HepG2 (cell line): Measurements from ENCODE around the gene PMS2. TPM values are rescaled to one million over a fixed set of nuclear protein-coding genes. Genes with fewer than 3 reads are reported as not detected.

Experiments used
- E2F2 ChIP-seq: sonication (generic); formaldehyde crosslinking; IDR thresholded peaks from 2 replicates; pipeline ENCODE4 v1.4.0; 2020; ENCODE audit warnings: missing genetic modification reagents, borderline replicate concordance
- ELK4 ChIP-seq: sonication (generic); formaldehyde crosslinking; IDR thresholded peaks from 2 replicates; pipeline ENCODE4 v1.9.0; 2021; ENCODE audit warnings: missing genetic modification reagents, borderline replicate concordance
- ERF ChIP-seq: IDR thresholded peaks from 2 replicates; pipeline ENCODE4 v1.6.1; 2018; ENCODE audit warnings: missing biosample characterization, missing genetic modification reagents
- FOXO4 ChIP-seq: sonication (generic); formaldehyde crosslinking; conservative IDR thresholded peaks from 2 replicates; pipeline ENCODE4 v1.8.1; 2023; ENCODE audit warnings: missing genetic modification reagents
- GLI4 ChIP-seq: sonication (generic); formaldehyde crosslinking; IDR thresholded peaks from 2 replicates; pipeline ENCODE4 v1.5.1; 2020; ENCODE audit warnings: missing genetic modification reagents, mild to moderate bottlenecking, moderate library complexity, borderline replicate concordance
- GZF1 ChIP-seq: sonication (generic); formaldehyde crosslinking; IDR thresholded peaks from 2 replicates; pipeline ENCODE4 v1.5.1; 2020; ENCODE audit warnings: mild to moderate bottlenecking, missing genetic modification reagents
- KDM5B ChIP-seq: sonication (generic); formaldehyde crosslinking; IDR thresholded peaks from 2 replicates; pipeline ENCODE4 v1.4.0; 2020; ENCODE audit warnings: missing genetic modification reagents, mild to moderate bottlenecking, borderline replicate concordance
- MBD4 ChIP-seq: IDR thresholded peaks from 2 replicates; pipeline ENCODE4 v1.6.1; 2012; ENCODE audit warnings: low read length, inconsistent platforms, borderline replicate concordance
- MEF2D ChIP-seq: sonication (generic); formaldehyde crosslinking; IDR thresholded peaks from 2 replicates; pipeline ENCODE4 v1.5.1; 2020; ENCODE audit warnings: mild to moderate bottlenecking, missing genetic modification reagents
- MLX ChIP-seq: IDR thresholded peaks from 2 replicates; pipeline ENCODE4 v1.6.1; 2016
- MTA1 ChIP-seq: sonication (generic); formaldehyde crosslinking; IDR thresholded peaks from 2 replicates; pipeline ENCODE4 v1.4.0; 2020; ENCODE audit warnings: missing genetic modification reagents, mild to moderate bottlenecking, borderline replicate concordance
- MTF2 ChIP-seq: sonication (generic); formaldehyde crosslinking; IDR thresholded peaks from 2 replicates; pipeline ENCODE4 v1.5.0; 2020; ENCODE audit warnings: missing genetic modification reagents, borderline replicate concordance
- NFIB ChIP-seq: sonication (generic); formaldehyde crosslinking; IDR thresholded peaks from 2 replicates; pipeline ENCODE4 v1.9.0; 2021; ENCODE audit warnings: missing genetic modification reagents, mild to moderate bottlenecking, borderline replicate concordance
- PCBP1 ChIP-seq: fragments of 200-400 bp; formaldehyde crosslinking; IDR thresholded peaks from 2 replicates; pipeline ENCODE4 v1.6.1; 2017; ENCODE audit warnings: mild to moderate bottlenecking, low read depth, low read length, borderline replicate concordance
- PHF8 ChIP-seq: sonication (generic); formaldehyde crosslinking; IDR thresholded peaks from 2 replicates; pipeline ENCODE4 v1.5.0; 2020; ENCODE audit warnings: missing genetic modification reagents
- STAT5B ChIP-seq: sonication (generic); formaldehyde crosslinking; IDR thresholded peaks from 2 replicates; pipeline ENCODE4 v1.4.0; 2020; ENCODE audit warnings: missing genetic modification reagents
- ZBTB10 ChIP-seq: sonication (generic); formaldehyde crosslinking; IDR thresholded peaks from 2 replicates; pipeline ENCODE4 v1.4.0; 2020; ENCODE audit warnings: missing genetic modification reagents, borderline replicate concordance
- ZFP36 ChIP-seq: fragments of 150-350 bp; IDR thresholded peaks from 2 replicates; pipeline ENCODE4 v1.6.1; 2018; ENCODE audit warnings: borderline replicate concordance, low read length, low read depth; ENCODE audit not compliant: partially characterized antibody
- ZNF232 ChIP-seq: sonication (generic); formaldehyde crosslinking; IDR thresholded peaks from 2 replicates; pipeline ENCODE4 v1.4.0; 2020; ENCODE audit warnings: missing genetic modification reagents, borderline replicate concordance
- ZNF44 ChIP-seq: sonication (generic); formaldehyde crosslinking; IDR thresholded peaks from 2 replicates; pipeline ENCODE4 v1.5.1; 2020; ENCODE audit warnings: mild to moderate bottlenecking, missing genetic modification reagents
- ZNF605 ChIP-seq: sonication (generic); formaldehyde crosslinking; IDR thresholded peaks from 2 replicates; pipeline ENCODE4 v1.8.0; 2022; ENCODE audit warnings: mild to moderate bottlenecking, missing genetic modification reagents
- polyA plus RNA-seq, 8 experiments: library from polyadenylated mRNA; depleted of rRNA in 3 of 8; stranded (reverse) in 7 of 8; unstranded in 1 of 8; fragments of >200 nt; fragmentation: Illumina TruSeq in 4 of 8; extraction: Trizol in 4 of 8; gene quantifications; 2 replicates each; pipeline versions ENCODE4 v1.2.1 to v1.2.3, GENCODE V29; 2011 to 2016; ENCODE audit warnings: low read depth in 4 of 8, missing spikeins in 1 of 8, mixed read lengths in 1 of 8; ENCODE audit not compliant: insufficient read depth in 1 of 8
- total RNA-seq, 5 experiments: library from RNA; depleted of rRNA; stranded (reverse); fragments of >200 nt; fragmentation: Illumina TruSeq; extraction: Trizol; gene quantifications; 2 replicates each; pipeline ENCODE4 v1.2.3, GENCODE V29; 2016; ENCODE audit warnings: low read depth in 1 of 5

PMS2 gene
- total and polyA plus RNA-seq, 2 of the 13 experiments (the other 11 are each of a cell fraction or from before 2014, with no cell fraction given), result 6.3 to 11.4 TPM

GRCh38 chr7:6008668-6009611 is at the start of gene PMS2, which contains the start of gene AIMP2 (continued):
- TF ChIP-seq MLX (CRISPR knock-in tag) (peak; percentile 80), KDM5B (CRISPR knock-in tag) (peak; percentile 100), GLI4 (CRISPR knock-in tag) (peak; percentile 99; the same call in 1 of the 2 replicates), NFIB (peak; percentile 85; the same call in 1 of the 2 replicates), ELK4 (CRISPR knock-in tag) (peak; percentile 41; the same call in 1 of the 2 replicates), PHF8 (peak; percentile 98), ZNF605 (CRISPR knock-in tag) (peak; percentile 99), MTA1 (CRISPR knock-in tag) (peak; percentile 79), ZNF44 (CRISPR knock-in tag) (peak; percentile 98), ZNF232 (CRISPR knock-in tag) (peak; percentile 97), MBD4 (no peak), MTF2 (CRISPR knock-in tag) (peak; percentile 91; the same call in 1 of the 2 replicates), FOXO4 (CRISPR knock-in tag) (peak; percentile 99), ZFP36 (no peak), E2F2 (CRISPR knock-in tag) (peak; percentile 93; the same call in 1 of the 2 replicates), ERF (CRISPR knock-in tag) (peak; percentile 100), MEF2D (CRISPR knock-in tag) (peak; percentile 93), PCBP1 (no peak), GZF1 (CRISPR knock-in tag) (peak; percentile 95), ZBTB10 (CRISPR knock-in tag) (peak; percentile 92), STAT5B (CRISPR knock-in tag) (0 out of 2 replicates have a peak, but pooled peaks have one; percentile 90)
